ENCODE data around the gene CRNN. TPM values are rescaled to one million over a fixed set of nuclear protein-coding genes. Genes with fewer than 3 reads are reported as not detected.

The CRNN gene
- total and polyA plus RNA-seq, 2 experiments from 2014 or later, result not detected

- Mint-ChIP-seq H3K4me3 (no peak overlapping the region), H3K9me3 (no peaks in the 10 kb centered on the region; the same call in 2 of the 3 replicates), H3K27me3 (ENCODE audit: insufficient read depth, low read depth, poor library complexity) (no peaks in the 10 kb centered on the region), H3K36me3 (ENCODE audit: low read depth) (no peaks in the 10 kb centered on the region), H3K4me1 (no peaks in the 10 kb centered on the region), H3K27ac (no peak overlapping the region)
- DNase-seq (ENCODE audit: low spot score), result no peak
- Histone ChIP-seq H4K20me1 (replicated peaks; ENCODE audit: insufficient read depth) (no peaks in the 10 kb centered on the region), H2AFZ (no peak overlapping the region), H3F3A (replicated peaks; ENCODE audit: low read depth) (no peaks in the 10 kb centered on the region), H3K9me2 (ENCODE audit: insufficient read depth) (no peaks in the 10 kb centered on the region; the same call in 1 of the 2 replicates), H3K4me3 (no peak overlapping the region), H3K27ac (ENCODE audit: low read depth) (no peak overlapping the region), H3K36me3 (ENCODE audit: insufficient read depth) (no peaks in the 10 kb centered on the region), H3K4me1 (ENCODE audit: insufficient read depth) (no peaks in the 10 kb centered on the region), H3K4me2 (no peak overlapping the region), H3K27me3 (ENCODE audit: insufficient read depth) (no peaks in the 10 kb centered on the region), H3K79me2 (replicated peaks; ENCODE audit: insufficient read depth) (no peaks in the 10 kb centered on the region)
- TF ChIP-seq REST (IDR thresholded peaks at IDR 0.05; ENCODE audit: unreplicated experiment) (no peak), CTCF (conservative IDR thresholded peaks at IDR 0.05; ENCODE audit: low read depth in 2 of 2) (no peak), EZH2phosphoT487 (IDR thresholded peaks at IDR 0.05; ENCODE audit: unreplicated experiment) (no peak), STAT1 (IDR thresholded peaks at IDR 0.05; ENCODE audit: unreplicated experiment) (no peak), JUNB (IDR thresholded peaks at IDR 0.05; ENCODE audit: unreplicated experiment) (no peak), NANOG (IDR thresholded peaks at IDR 0.05; ENCODE audit: borderline replicate concordance) (no peak), ETS1 (IDR thresholded peaks at IDR 0.05) (no peak), ZNF331 (CRISPR knock-in tag; IDR thresholded peaks at IDR 0.05; ENCODE audit: low read depth) (no peak), CREB1 (CRISPR knock-in tag; IDR thresholded peaks at IDR 0.05; ENCODE audit: low read depth) (no peak), EZH2 (IDR thresholded peaks at IDR 0.05; ENCODE audit: low read depth, unreplicated experiment) (no peak), ZNF462 (CRISPR knock-in tag; IDR thresholded peaks at IDR 0.05) (no peak), POLR2AphosphoS5 (IDR thresholded peaks at IDR 0.05; ENCODE audit: low read depth) (no peak), ZNF114 (CRISPR knock-in tag; IDR thresholded peaks at IDR 0.05) (no peak)
- no peak for ATAC-seq
Measured at GRCh38 chr1:152386940-152387339, 27.1 kb downstream of the CRNN start.
